IPS-15b (cell line): ENCODE results near the gene FAM76A.
"Not testable (repeated sequence)": the region's sequence is repeated elsewhere in the genome, so short reads cannot be mapped to it uniquely, and the experiment has no call there.

ENCODE experiments used
- H3K27me3 ChIP-seq: one replicate; pipeline ENCODE4 v1.6.1; 2013; ENCODE audit warnings: low read length; ENCODE audit not compliant: control insufficient read depth, insufficient read depth
- H3K36me3 ChIP-seq: one replicate; pipeline ENCODE4 v1.6.1; 2013; ENCODE audit warnings: low read length; ENCODE audit not compliant: control insufficient read depth, insufficient read depth
- H3K4me1 ChIP-seq: one replicate; pipeline ENCODE4 v1.6.1; 2013; ENCODE audit warnings: mild to moderate bottlenecking, low read length; ENCODE audit not compliant: control insufficient read depth, insufficient read depth
- H3K4me3 ChIP-seq: one replicate; pipeline ENCODE4 v1.5.1; 2013; ENCODE audit warnings: low read depth, low read length
- H3K9ac ChIP-seq: one replicate; pipeline ENCODE4 v1.6.1; 2013; ENCODE audit warnings: low read depth, mild to moderate bottlenecking, low read length
- H3K9me3 ChIP-seq: one replicate; pipeline ENCODE4 v1.6.1; 2013; ENCODE audit warnings: mild to moderate bottlenecking, low read length; ENCODE audit not compliant: control insufficient read depth, insufficient read depth

Gene FAM76A

DNA sequence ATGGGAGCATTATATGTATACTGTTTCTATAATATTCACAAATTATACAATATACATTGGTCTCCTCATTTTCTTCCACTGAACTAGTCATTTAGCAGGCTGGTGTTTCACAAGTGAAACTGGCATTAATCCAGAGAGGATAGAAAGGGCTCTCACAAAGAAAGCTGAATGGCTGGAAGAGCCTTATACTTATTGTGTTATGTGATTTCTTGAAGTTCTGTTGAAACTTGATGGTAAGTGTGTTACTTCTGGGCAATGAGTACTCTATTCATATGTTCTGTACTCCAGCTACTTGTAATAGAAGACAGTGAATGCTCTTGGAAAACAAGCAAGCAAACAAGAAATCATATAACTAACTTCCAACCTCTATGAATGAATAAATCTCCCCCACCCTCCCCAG lies 62.1 kb downstream of the FAM76A start:
- Histone ChIP-seq H3K4me3 (no peak overlapping the region), H3K36me3 (no peaks in the 10 kb centered on the region), H3K4me1 (no peaks in the 10 kb centered on the region), H3K27me3 (no peaks in the 10 kb centered on the region), H3K9ac (no peak overlapping the region), H3K9me3 (no peaks in the 10 kb centered on the region)

GRCh38 chr1:27789540-27790041 lies 63.8 kb downstream of the FAM76A start:
- Histone ChIP-seq H3K27me3 (no peaks in the 10 kb centered on the region), H3K4me1 (no peaks in the 10 kb centered on the region), H3K9ac (no peak overlapping the region), H3K4me3 (no peak overlapping the region), H3K9me3 (no peaks in the 10 kb centered on the region), H3K36me3 (no peaks in the 10 kb centered on the region)

GRCh38 chr1:27790270-27790669 lies 64.5 kb downstream of the FAM76A start:
- not testable (repeated sequence) for H3K9me3 ChIP-seq, H3K9ac ChIP-seq, H3K4me3 ChIP-seq, H3K27me3 ChIP-seq, H3K4me1 ChIP-seq, H3K36me3 ChIP-seq

DNA sequence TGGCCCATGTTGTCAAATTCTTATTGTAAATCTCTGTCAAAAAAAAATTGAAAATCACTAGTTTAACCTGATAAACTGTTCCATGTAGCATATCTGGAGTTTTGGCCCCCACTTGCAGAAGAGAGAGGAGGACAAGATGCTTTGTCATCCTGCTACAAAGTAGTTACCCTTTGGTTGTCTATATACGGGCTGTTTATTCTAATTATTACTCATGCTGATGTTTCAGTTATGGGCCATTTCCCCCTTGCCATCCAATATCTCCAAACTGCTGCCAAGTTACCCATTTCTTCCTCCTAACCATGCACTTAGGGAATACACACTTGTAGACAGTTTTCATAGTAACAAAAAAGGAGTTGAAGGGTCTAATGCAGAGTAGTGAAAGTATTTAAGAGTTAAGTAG lies 69.8 kb downstream of the FAM76A start:
- Histone ChIP-seq H3K4me1 (no peaks in the 10 kb centered on the region), H3K4me3 (no peak overlapping the region), H3K9me3 (no peaks in the 10 kb centered on the region), H3K27me3 (no peaks in the 10 kb centered on the region), H3K36me3 (no peaks in the 10 kb centered on the region), H3K9ac (no peak overlapping the region)

DNA sequence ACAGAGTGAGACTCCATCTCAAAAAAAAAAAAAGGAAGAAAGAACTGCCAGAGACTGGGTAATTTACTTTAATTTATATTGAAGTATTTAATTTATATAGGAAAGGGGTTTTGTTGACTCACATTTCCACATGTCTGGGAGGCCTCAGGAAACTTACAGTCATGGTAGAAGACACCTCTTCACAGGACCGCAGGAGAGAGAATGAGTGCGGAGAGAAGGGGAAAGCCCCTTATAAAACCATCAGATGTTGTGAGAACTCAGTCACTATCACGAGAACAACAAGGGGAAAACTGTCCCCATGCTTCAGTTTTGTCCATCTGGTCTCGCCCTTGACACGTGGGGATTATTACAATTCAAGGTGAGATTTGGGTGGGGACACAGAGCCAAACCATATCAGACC lies 79.0 kb downstream of the FAM76A start:
- H3K4me1 ChIP-seq: peaks cover 3% of the 10 kb centered on the region
- no peak overlapping the region for H3K4me3 ChIP-seq
- H3K9me3 ChIP-seq: no peaks in the 10 kb centered on the region
- no peaks in the 10 kb centered on the region for H3K27me3 ChIP-seq
- no peaks in the 10 kb centered on the region for H3K36me3 ChIP-seq
- H3K9ac ChIP-seq: no peak overlapping the region

DNA sequence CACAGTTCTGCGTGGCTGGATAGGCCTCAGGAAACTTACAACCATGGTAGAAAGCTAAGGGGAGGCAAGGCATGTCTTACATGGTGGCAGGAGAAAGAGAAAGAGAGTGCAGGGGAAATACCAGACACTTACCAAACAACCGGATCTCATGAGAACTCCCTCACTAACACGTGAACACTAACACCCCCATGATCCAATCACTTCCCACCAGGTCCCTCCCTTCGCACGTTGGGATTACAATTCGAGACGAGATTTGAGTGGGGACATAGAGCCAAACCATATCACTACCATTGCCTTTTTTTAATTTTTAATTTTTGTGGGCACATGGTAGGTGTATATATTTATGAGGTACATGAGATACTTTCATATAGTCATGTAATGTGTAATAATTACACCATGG lies 81.0 kb downstream of the FAM76A start:
- H3K9me3 ChIP-seq: no peaks in the 10 kb centered on the region
- no peak overlapping the region for H3K4me3 ChIP-seq
- H3K27me3 ChIP-seq: no peaks in the 10 kb centered on the region
- H3K36me3 ChIP-seq: no peaks in the 10 kb centered on the region
- no peak overlapping the region for H3K9ac ChIP-seq
- H3K4me1 ChIP-seq: peaks cover 3% of the 10 kb centered on the region

- no peaks in the 10 kb centered on the region for H3K9me3 ChIP-seq
- H3K27me3 ChIP-seq: no peaks in the 10 kb centered on the region
- H3K36me3 ChIP-seq: no peaks in the 10 kb centered on the region
- no peak overlapping the region for H3K4me3 ChIP-seq
- H3K9ac ChIP-seq: no peak overlapping the region
- H3K4me1 ChIP-seq: peaks cover 3% of the 10 kb centered on the region
Observed at GRCh38 chr1:27807385-27807784, 81.6 kb downstream of the FAM76A start.

GRCh38 chr1:27808131-27808530 lies 82.4 kb downstream of the FAM76A start:
- not testable (repeated sequence) for H3K36me3 ChIP-seq, H3K27me3 ChIP-seq, H3K4me3 ChIP-seq, H3K4me1 ChIP-seq, H3K9ac ChIP-seq, H3K9me3 ChIP-seq

- Histone ChIP-seq H3K36me3 (no peaks in the 10 kb centered on the region), H3K27me3 (no peaks in the 10 kb centered on the region), H3K4me1 (peaks cover 3% of the 10 kb centered on the region), H3K4me3 (no peak overlapping the region), H3K9ac (no peak overlapping the region), H3K9me3 (no peaks in the 10 kb centered on the region)
Observed at GRCh38 chr1:27809883-27810282, 84.1 kb downstream of the FAM76A start.

DNA sequence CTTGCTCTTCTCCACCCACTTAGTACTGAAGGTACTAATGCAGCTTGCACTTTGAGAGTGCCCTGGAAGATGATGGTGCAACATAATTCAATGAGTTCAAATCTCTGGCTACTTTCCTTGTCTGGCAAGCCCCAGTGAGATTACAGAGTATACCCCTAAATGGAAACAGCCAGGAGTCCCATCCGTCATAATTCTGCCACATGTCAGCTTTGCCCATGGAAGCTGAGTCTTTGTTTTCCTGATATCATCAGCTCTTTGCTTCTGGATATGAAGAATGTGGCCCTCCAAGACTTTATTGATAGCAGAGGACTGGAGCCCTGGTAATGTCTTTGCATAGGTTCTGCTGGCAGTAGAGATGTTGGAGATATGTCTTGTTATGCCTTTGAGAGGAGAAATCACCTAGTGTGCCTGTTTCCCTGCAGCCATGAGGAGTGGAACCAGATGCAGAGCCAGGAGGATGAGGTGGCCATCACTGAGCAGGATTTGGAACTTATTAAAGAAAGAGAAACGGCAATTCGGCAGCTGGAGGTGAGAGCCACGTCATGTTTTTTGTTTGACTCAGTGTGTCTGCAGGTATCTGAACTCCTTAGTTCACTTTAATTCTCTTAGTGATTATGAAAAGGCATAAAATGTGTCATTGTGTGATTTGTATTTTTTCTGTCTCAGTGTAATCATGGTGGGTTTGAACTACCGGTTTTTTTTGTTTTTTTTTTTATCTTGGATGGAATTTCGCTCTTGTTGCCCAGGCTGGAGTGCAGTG lies 86.2 kb downstream of the FAM76A start:
- Histone ChIP-seq H3K9me3 (no peaks in the 10 kb centered on the region), H3K4me3 (no peak overlapping the region), H3K36me3 (no peaks in the 10 kb centered on the region), H3K9ac (no peak overlapping the region), H3K4me1 (peaks cover 3% of the 10 kb centered on the region), H3K27me3 (no peaks in the 10 kb centered on the region)
